RWPE2 (cell line): ENCODE data around the gene BCL2.

Experiments
- ATAC-seq: fragments of 200-7000 bp; cut with Tn5 transposase; 3 replicates; pipeline ENCODE4 v1.9.1; 2021; ENCODE audit warnings: low read depth
- DNase-seq: peaks from one replicate; pipeline ENCODE4 v3.0.0-alpha.2; 2020; ENCODE audit warnings: low spot score
- H3K27ac ChIP-seq: fragments of 450-650 bp; 2 replicates; pipeline ENCODE4 v1.5.1; 2017; ENCODE audit warnings: mild to moderate bottlenecking; ENCODE audit not compliant: poor library complexity, severe bottlenecking
- H3K27me3 ChIP-seq: fragments of 250-450 bp; sonication (Bioruptor Pico); 2 replicates; pipeline ENCODE4 v1.5.1; 2021; ENCODE audit warnings: mild to moderate bottlenecking, moderate library complexity; ENCODE audit not compliant: insufficient read depth, poor library complexity, severe bottlenecking
- H3K36me3 ChIP-seq: fragments of 250-450 bp; sonication (Bioruptor Pico); 2 replicates; pipeline ENCODE4 v1.5.1; 2020; ENCODE audit warnings: low read depth, mild to moderate bottlenecking, moderate library complexity
- H3K4me1 ChIP-seq: fragments of 250-450 bp; sonication (Bioruptor Pico); 2 replicates; pipeline ENCODE4 v1.5.1; 2021; ENCODE audit warnings: mild to moderate bottlenecking, moderate library complexity; ENCODE audit not compliant: insufficient read depth, poor library complexity, severe bottlenecking
- H3K4me3 ChIP-seq: fragments of 250-450 bp; sonication (Bioruptor Pico); 2 replicates; pipeline ENCODE4 v1.5.1; 2021; ENCODE audit warnings: mild to moderate bottlenecking, moderate library complexity; ENCODE audit not compliant: severe bottlenecking
- H3K9me3 ChIP-seq: fragments of 250-450 bp; sonication (Bioruptor Pico); 2 replicates; pipeline ENCODE4 v1.5.1; 2021; ENCODE audit warnings: mild to moderate bottlenecking, moderate library complexity; ENCODE audit not compliant: severe bottlenecking
- CTCF ChIP-seq: fragments of 450-650 bp; IDR thresholded peaks from one replicate; pipeline ENCODE4 v1.5.1; 2017; ENCODE audit warnings: mild to moderate bottlenecking, moderate library complexity; ENCODE audit not compliant: poor library complexity, severe bottlenecking

Gene BCL2

GRCh38 chr18:63161761-63162195 is 157.8 kb downstream of the BCL2 start:
- H3K27ac ChIP-seq, result no peak overlapping the region
- TF ChIP-seq CTCF, result no peak
- peaks cover 7% of the 10 kb centered on the region for H3K4me1 ChIP-seq
- ATAC-seq, result peak; percentile 99
- no peaks in the 10 kb centered on the region for H3K36me3 ChIP-seq
- H3K9me3 ChIP-seq, result no peaks in the 10 kb centered on the region
- DNase-seq, result no peak
- no peak overlapping the region for H3K4me3 ChIP-seq
- no peaks in the 10 kb centered on the region for H3K27me3 ChIP-seq

GRCh38 chr18:63161032-63161760 is 158.4 kb downstream of the BCL2 start:
- no peak for ATAC-seq
- H3K4me3 ChIP-seq, result no peak overlapping the region
- no peak overlapping the region for H3K27ac ChIP-seq
- H3K9me3 ChIP-seq, result no peaks in the 10 kb centered on the region
- peaks cover 7% of the 10 kb centered on the region for H3K4me1 ChIP-seq
- TF ChIP-seq CTCF, result no peak
- no peak for DNase-seq
- no peaks in the 10 kb centered on the region for H3K27me3 ChIP-seq
- H3K36me3 ChIP-seq, result no peaks in the 10 kb centered on the region

- ATAC-seq (no peak), DNase-seq (no peak)
- no peak for TF ChIP-seq CTCF
- Histone ChIP-seq H3K4me1 (peaks cover 7% of the 10 kb centered on the region), H3K27me3 (no peaks in the 10 kb centered on the region), H3K36me3 (no peaks in the 10 kb centered on the region), H3K4me3 (no peak overlapping the region), H3K27ac (no peak overlapping the region), H3K9me3 (no peaks in the 10 kb centered on the region)
Observed at GRCh38 chr18:63160172-63160995, 159.2 kb downstream of the BCL2 start.

GRCh38 chr18:63159590-63159989 is 160.0 kb downstream of the BCL2 start:
- H3K27me3 ChIP-seq, result no peaks in the 10 kb centered on the region
- H3K4me1 ChIP-seq, result peaks cover 7% of the 10 kb centered on the region
- H3K36me3 ChIP-seq, result no peaks in the 10 kb centered on the region
- DNase-seq, result no peak
- H3K9me3 ChIP-seq, result no peaks in the 10 kb centered on the region
- H3K4me3 ChIP-seq, result no peak overlapping the region
- TF ChIP-seq CTCF, result no peak
- no peak for ATAC-seq
- no peak overlapping the region for H3K27ac ChIP-seq
